Nephron (organoid): ENCODE measurements around the gene CFAP65.

Experiments used
- H3K27ac Mint-ChIP-seq, 3 experiments: 2 replicates each; pipeline ENCODE4 v1.8.0; 2020; ENCODE audit warnings: mixed read lengths in 3 of 3, mild to moderate bottlenecking in 2 of 3, moderate library complexity in 1 of 3
- H3K27me3 Mint-ChIP-seq: 2 replicates; pipeline ENCODE4 v1.8.0; 2021; ENCODE audit warnings: low read depth, mild to moderate bottlenecking, moderate library complexity, mixed read lengths
- H3K36me3 Mint-ChIP-seq: 2 replicates; pipeline ENCODE4 v1.8.0; 2020; ENCODE audit warnings: low read depth, mixed read lengths
- H3K4me1 Mint-ChIP-seq: 2 replicates; pipeline ENCODE4 v1.8.0; 2020; ENCODE audit warnings: mixed read lengths
- H3K4me3 Mint-ChIP-seq, 3 experiments: 2 replicates each; pipeline ENCODE4 v1.8.0; 2020; ENCODE audit warnings: mild to moderate bottlenecking in 3 of 3, mixed read lengths in 3 of 3, moderate library complexity in 2 of 3
- H3K9me3 Mint-ChIP-seq: 2 replicates; pipeline ENCODE4 v1.8.0; 2020; ENCODE audit warnings: mixed read lengths
- CTCF ChIP-seq, 3 experiments: fragments of 200-600 bp; sonication (generic); IDR thresholded peaks; one replicate each; pipeline ENCODE4 v1.5.0; 2021; ENCODE audit warnings: antibody characterized with exemption in 3 of 3; ENCODE audit not compliant: unreplicated experiment in 3 of 3

The CFAP65 gene

DNA sequence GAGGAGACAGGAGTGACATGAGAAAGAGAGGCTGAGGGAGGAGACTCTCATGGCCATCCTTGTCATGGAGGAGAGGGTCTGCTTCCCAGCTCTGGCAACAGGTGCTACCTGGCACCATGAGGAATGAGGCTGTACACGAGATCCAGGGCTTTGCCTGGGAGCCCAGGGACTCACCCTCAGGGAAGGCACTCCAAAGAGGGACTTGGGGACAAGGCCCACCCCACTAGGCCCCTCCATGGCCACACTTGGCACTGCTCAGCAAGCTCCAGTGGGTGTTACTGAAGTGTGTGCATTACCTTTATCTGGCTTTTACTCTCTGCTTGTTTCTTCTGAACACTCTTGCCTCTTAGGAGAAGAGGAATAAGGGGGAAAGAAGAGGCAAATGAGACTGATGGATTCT is 2.7 kb downstream of the CFAP65 start:
- no peak overlapping the region for H3K27ac Mint-ChIP-seq
- H3K4me1 Mint-ChIP-seq, result peaks cover 6% of the 10 kb centered on the region
- no peaks in the 10 kb centered on the region for H3K9me3 Mint-ChIP-seq
- no peaks in the 10 kb centered on the region for H3K36me3 Mint-ChIP-seq
- TF ChIP-seq CTCF (IDR thresholded peaks at IDR 0.05; ENCODE audit: unreplicated experiment in 3 of 3), result no peak
- no peak overlapping the region for H3K4me3 Mint-ChIP-seq
- peaks cover 99% of the 10 kb centered on the region for H3K27me3 Mint-ChIP-seq

DNA sequence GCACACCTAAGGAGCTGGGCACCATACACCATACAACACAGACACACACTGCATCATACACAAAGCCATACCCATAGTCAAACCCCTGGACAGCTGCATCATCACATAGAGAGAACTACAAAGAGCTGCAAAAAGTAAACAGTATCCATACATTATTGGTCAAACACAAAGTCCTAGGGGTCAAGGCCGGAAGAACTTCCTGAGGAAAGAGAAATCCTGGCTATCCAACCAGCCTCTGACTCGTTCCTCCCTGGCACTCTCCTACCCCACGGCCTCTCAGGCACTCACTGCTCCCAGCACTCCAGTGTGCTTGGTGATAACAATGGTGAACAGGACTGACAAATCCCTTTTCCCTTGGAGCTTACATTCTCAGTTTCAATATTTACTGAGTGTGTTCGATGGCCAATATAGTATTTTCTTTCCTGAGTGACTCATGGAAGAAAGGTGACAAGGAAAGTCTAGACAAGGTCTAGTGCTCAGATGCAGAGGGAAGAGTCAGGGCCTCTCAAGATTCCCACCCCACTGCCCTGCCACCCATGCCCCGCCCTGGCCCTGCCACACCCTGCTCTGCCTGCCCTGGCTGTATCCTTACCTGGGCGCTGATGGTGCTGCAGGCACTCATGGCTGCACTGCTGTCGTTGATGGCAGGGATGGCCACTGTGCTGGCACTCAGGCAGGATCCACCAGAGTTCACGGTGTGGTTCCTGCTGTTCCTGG is 3.4 kb downstream of the CFAP65 start:
- Mint-ChIP-seq H3K9me3 (no peaks in the 10 kb centered on the region), H3K27ac (no peak overlapping the region), H3K27me3 (peaks cover 99% of the 10 kb centered on the region), H3K4me3 (no peak overlapping the region), H3K4me1 (peaks cover 6% of the 10 kb centered on the region), H3K36me3 (no peaks in the 10 kb centered on the region)
- no peak for TF ChIP-seq CTCF (IDR thresholded peaks at IDR 0.05; ENCODE audit: unreplicated experiment in 3 of 3)

DNA sequence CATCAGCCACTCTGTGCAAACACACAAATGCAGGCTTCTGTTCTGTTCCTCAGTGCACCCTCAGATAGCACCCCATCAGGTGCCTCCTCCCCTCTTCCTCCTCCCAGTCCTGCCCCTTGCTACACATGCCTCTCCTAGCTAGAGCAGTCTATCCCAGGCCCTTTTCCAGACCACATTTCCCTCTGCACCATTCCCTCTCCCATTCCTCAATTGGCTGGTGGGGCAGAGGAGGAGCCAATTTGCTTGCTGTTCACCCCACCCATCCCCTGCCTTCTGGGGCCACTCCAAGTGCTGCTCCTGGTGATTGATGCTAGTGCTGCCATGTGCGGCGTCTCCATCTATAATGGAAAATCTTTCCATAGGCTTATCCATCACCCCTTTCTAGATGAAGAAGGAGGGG is 5.4 kb downstream of the CFAP65 start:
- TF ChIP-seq CTCF (IDR thresholded peaks at IDR 0.05; ENCODE audit: unreplicated experiment in 3 of 3), result no peak
- Mint-ChIP-seq H3K27me3 (peaks cover 95% of the 10 kb centered on the region), H3K4me1 (no peaks in the 10 kb centered on the region), H3K36me3 (no peaks in the 10 kb centered on the region), H3K27ac (no peak overlapping the region), H3K9me3 (no peaks in the 10 kb centered on the region), H3K4me3 (no peak overlapping the region)

DNA sequence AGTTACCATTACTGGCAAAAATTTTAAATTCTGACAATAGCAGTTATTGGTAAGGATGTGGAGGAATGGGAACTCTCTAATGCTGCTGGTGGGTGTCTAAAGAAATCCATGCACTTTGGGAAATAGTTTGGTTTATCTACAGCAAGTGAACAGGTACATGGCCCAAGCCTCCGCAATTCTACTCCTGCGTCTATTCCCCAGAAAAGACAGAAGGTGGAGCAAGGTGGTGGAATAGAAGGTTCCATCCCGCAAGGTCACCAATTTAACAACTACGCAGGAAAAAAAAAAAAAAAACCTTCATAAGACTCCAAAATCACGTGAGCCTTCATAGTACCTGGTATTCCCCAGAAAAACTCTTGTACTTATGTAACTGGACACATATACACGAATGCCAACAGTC is 6.5 kb downstream of the CFAP65 start:
- no peaks in the 10 kb centered on the region for H3K9me3 Mint-ChIP-seq
- no peak overlapping the region for H3K4me3 Mint-ChIP-seq

DNA sequence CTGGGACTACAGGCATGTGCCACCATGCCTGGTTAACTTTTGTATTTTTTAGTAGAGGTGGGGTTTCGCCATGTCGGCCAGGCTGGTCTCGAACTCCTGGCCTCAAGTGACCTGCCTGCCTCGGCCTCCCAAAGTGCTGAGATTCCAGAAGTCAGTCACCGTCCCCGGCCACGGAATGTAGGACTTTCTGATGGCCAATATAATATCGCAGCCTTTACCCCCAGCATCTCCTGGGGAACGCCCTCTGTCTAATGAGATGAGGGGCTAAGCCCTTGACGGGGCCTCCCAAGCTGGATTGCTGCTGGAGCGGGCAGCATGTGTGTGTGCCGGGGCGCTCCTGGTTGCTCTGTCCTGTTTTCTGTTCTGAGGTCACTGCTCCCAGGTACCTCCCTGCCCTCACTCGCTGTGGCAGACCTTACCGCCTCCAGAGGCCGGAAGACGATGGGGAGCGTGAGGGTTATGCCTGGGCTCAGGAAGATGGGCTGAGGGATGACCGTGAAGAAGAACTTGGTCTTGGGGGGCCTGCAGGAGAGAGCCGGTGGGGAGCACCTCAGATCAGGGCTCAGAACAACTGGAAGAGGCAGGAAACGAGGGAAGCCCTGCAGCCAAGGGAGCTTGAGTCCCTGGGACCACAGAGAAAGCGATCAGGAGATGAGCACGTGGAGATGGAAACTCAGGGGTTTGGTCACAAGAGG is 9.1 kb downstream of the CFAP65 start:
- Mint-ChIP-seq H3K4me1 (no peaks in the 10 kb centered on the region), H3K36me3 (no peaks in the 10 kb centered on the region), H3K9me3 (no peaks in the 10 kb centered on the region), H3K27ac (no peak overlapping the region), H3K27me3 (peaks cover 75% of the 10 kb centered on the region), H3K4me3 (no peak overlapping the region)
- no peak for TF ChIP-seq CTCF (IDR thresholded peaks at IDR 0.05; ENCODE audit: unreplicated experiment in 3 of 3)

More for the DNA sequence above, 6.5 kb downstream of the CFAP65 start:
- no peak overlapping the region for H3K27ac Mint-ChIP-seq
- no peak for TF ChIP-seq CTCF (IDR thresholded peaks at IDR 0.05; ENCODE audit: unreplicated experiment in 3 of 3)
- H3K27me3 Mint-ChIP-seq, result peaks cover 86% of the 10 kb centered on the region
- no peaks in the 10 kb centered on the region for H3K4me1 Mint-ChIP-seq
- H3K36me3 Mint-ChIP-seq, result no peaks in the 10 kb centered on the region
